Sigmoid colon (tissue), 4 donors: ENCODE data around the gene OR8J3.

ENCODE experiments used
- CTCF ChIP-seq, 4 experiments: fragments of 450-650 bp in 3 of 4; fragments of 200-600 bp in 1 of 4; IDR thresholded peaks; one replicate each; pipeline ENCODE4 v1.5.1; 2016 to 2019; ENCODE audit warnings: antibody characterized with exemption in 4 of 4, mild to moderate bottlenecking in 3 of 4, moderate library complexity in 2 of 4
- EP300 ChIP-seq, 4 donors: sonication (generic); formaldehyde crosslinking; IDR thresholded peaks; one replicate each; pipeline ENCODE4 v1.6.1; 2017; ENCODE audit warnings: antibody characterized with exemption in 4 of 4
- POLR2A ChIP-seq, 2 donors: fragments of 450-650 bp; IDR thresholded peaks; one replicate each; pipeline ENCODE4 v1.6.1; 2016; ENCODE audit warnings: antibody characterized with exemption in 2 of 2, mild to moderate bottlenecking in 2 of 2, moderate library complexity in 2 of 2
- POLR2AphosphoS5 ChIP-seq, 4 donors: sonication (generic); formaldehyde crosslinking; IDR thresholded peaks; one replicate each; pipeline ENCODE4 v1.6.1; 2017; ENCODE audit warnings: antibody characterized with exemption in 4 of 4

GRCh38 chr11:56183459-56183858 lies 43.5 kb upstream of the OR8J3 start:
- no peak for TF ChIP-seq CTCF (IDR thresholded peaks at IDR 0.05)
- no peak for TF ChIP-seq POLR2AphosphoS5 (IDR thresholded peaks at IDR 0.05)
- TF ChIP-seq EP300 (IDR thresholded peaks at IDR 0.05): no peak
- no peak for TF ChIP-seq POLR2A (IDR thresholded peaks at IDR 0.05)
